ENCODE measurements around the gene DYRK1A. TPM values are rescaled to one million over a fixed set of nuclear protein-coding genes. Genes with fewer than 3 reads are reported as not detected.

Gene DYRK1A
- polyA plus RNA-seq, 1 donor (not counting 4 experiments of a cell fraction or from before 2014, with no cell fraction given): 25.3 TPM

- dilution Hi-C loops (cut with MboI; ENCODE audit: extremely low pct_ligation_motif_present, low sequenced_read_pairs): no loop called here
- peaks cover 71% of the 10 kb centered on the region for H3K79me2 ChIP-seq (ENCODE audit: control insufficient read depth, insufficient read depth, low read length)
- H3K27ac ChIP-seq (ENCODE audit: control insufficient read depth, insufficient read depth, low read length): no peak overlapping the region
- H4K20me1 ChIP-seq (ENCODE audit: control insufficient read depth, extremely low read depth, insufficient read depth, low read length): peaks cover 8% of the 10 kb centered on the region
- no peak for DNase-seq (ENCODE audit: low read depth, low spot score)
- H3K36me3 ChIP-seq (ENCODE audit: control insufficient read depth in 2 of 2, extremely low read depth in 1 of 2, insufficient read depth in 2 of 2, low read length in 2 of 2): peaks cover 0 to 4% of the 10 kb centered on the region in 2 experiments
- TF ChIP-seq CTCF (optimal IDR thresholded peaks at IDR 0.05 in 1 of 3, IDR thresholded peaks at IDR 0.05 in 1 of 3, conservative IDR thresholded peaks at IDR 0.05 in 1 of 3; ENCODE audit: extremely low read depth in 1 of 3, insufficient read depth in 2 of 3, low read length in 3 of 3): no peak
- no peak for TF ChIP-seq EZH2 (IDR thresholded peaks at IDR 0.05; ENCODE audit: low read length)
- no peak overlapping the region for H2AFZ ChIP-seq (ENCODE audit: control insufficient read depth, low read length)
- no peak overlapping the region for H3K4me2 ChIP-seq (ENCODE audit: control insufficient read depth, extremely low read depth, insufficient read depth, low read depth, low read length)
- H3K9ac ChIP-seq (ENCODE audit: control insufficient read depth, extremely low read depth, insufficient read depth, low read length): no peak overlapping the region
- no peaks in the 10 kb centered on the region for H3K9me1 ChIP-seq (ENCODE audit: control insufficient read depth, extremely low read depth, insufficient read depth, low read length)
- H3K4me3 ChIP-seq (ENCODE audit: control insufficient read depth in 2 of 3, extremely low read depth in 1 of 3, insufficient read depth in 2 of 3, low read depth in 1 of 3, low read length in 3 of 3): no peak overlapping the region
- no peaks in the 10 kb centered on the region for H3K4me1 ChIP-seq (ENCODE audit: control insufficient read depth, extremely low read depth, insufficient read depth, low read length)
- H3K27me3 ChIP-seq (ENCODE audit: control insufficient read depth, extremely low read depth, insufficient read depth, low read length): no peaks in the 10 kb centered on the region
- peak; percentile 26 for FAIRE-seq
- H3K9me3 ChIP-seq (ENCODE audit: control insufficient read depth, low read depth, low read length): no peaks in the 10 kb centered on the region
These were observed 108.8 kb downstream of the DYRK1A start for GRCh38 chr21:37475186-37475868.

GRCh38 chr21:37478794-37479193, 112.2 kb downstream of the DYRK1A start:
- Histone ChIP-seq H3K36me3 (ENCODE audit: control insufficient read depth in 2 of 2, extremely low read depth in 1 of 2, insufficient read depth in 2 of 2, low read length in 2 of 2) (peaks cover 0 to 4% of the 10 kb centered on the region in 2 experiments), H3K27ac (ENCODE audit: control insufficient read depth, insufficient read depth, low read length) (no peak overlapping the region), H3K4me3 (ENCODE audit: control insufficient read depth in 2 of 3, extremely low read depth in 1 of 3, insufficient read depth in 2 of 3, low read depth in 1 of 3, low read length in 3 of 3) (no peak overlapping the region), H3K27me3 (ENCODE audit: control insufficient read depth, extremely low read depth, insufficient read depth, low read length) (no peaks in the 10 kb centered on the region), H3K79me2 (ENCODE audit: control insufficient read depth, insufficient read depth, low read length) (peaks cover 43% of the 10 kb centered on the region), H4K20me1 (ENCODE audit: control insufficient read depth, extremely low read depth, insufficient read depth, low read length) (peaks cover 8% of the 10 kb centered on the region), H3K4me1 (ENCODE audit: control insufficient read depth, extremely low read depth, insufficient read depth, low read length) (no peaks in the 10 kb centered on the region), H2AFZ (ENCODE audit: control insufficient read depth, low read length) (no peak overlapping the region), H3K4me2 (ENCODE audit: control insufficient read depth, extremely low read depth, insufficient read depth, low read depth, low read length) (no peak overlapping the region), H3K9me3 (ENCODE audit: control insufficient read depth, low read depth, low read length) (no peaks in the 10 kb centered on the region), H3K9ac (ENCODE audit: control insufficient read depth, extremely low read depth, insufficient read depth, low read length) (no peak overlapping the region), H3K9me1 (ENCODE audit: control insufficient read depth, extremely low read depth, insufficient read depth, low read length) (no peaks in the 10 kb centered on the region)
- FAIRE-seq (no peak), DNase-seq (ENCODE audit: low read depth, low spot score) (no peak)
- no peak for TF ChIP-seq CTCF (optimal IDR thresholded peaks at IDR 0.05 in 1 of 3, IDR thresholded peaks at IDR 0.05 in 1 of 3, conservative IDR thresholded peaks at IDR 0.05 in 1 of 3; ENCODE audit: extremely low read depth in 1 of 3, insufficient read depth in 2 of 3, low read length in 3 of 3)
- no peak for TF ChIP-seq EZH2 (IDR thresholded peaks at IDR 0.05; ENCODE audit: low read length)
- dilution Hi-C loops (cut with MboI; ENCODE audit: extremely low pct_ligation_motif_present, low sequenced_read_pairs): no loop called here
